Osteoblast (primary cell): ENCODE measurements around the gene JAZF1. TPM values are rescaled to one million over a fixed set of nuclear protein-coding genes. Genes with fewer than 3 reads are reported as not detected.
A peak's percentile ranks its signal among the peaks of the same experiment; 100 is the strongest.

ENCODE experiments used
- DNase-seq: peaks from one replicate; pipeline ENCODE4 v3.0.0; 2011; ENCODE audit warnings: low spot score, mixed read lengths; ENCODE audit not compliant: insufficient read length; ENCODE audit errors: missing footprints
- H2AFZ ChIP-seq: 2 replicates; pipeline ENCODE4 v1.6.0; 2011; ENCODE audit warnings: mild to moderate bottlenecking, low read length
- H3K27ac ChIP-seq: 2 replicates; pipeline ENCODE4 v1.5.1; 2011; ENCODE audit warnings: mild to moderate bottlenecking, low read depth, low read length, moderate library complexity
- H3K27me3 ChIP-seq: 2 replicates; pipeline ENCODE4 v1.6.0; 2012; ENCODE audit warnings: mild to moderate bottlenecking, control low read depth, inconsistent platforms, low read length, moderate library complexity; ENCODE audit not compliant: insufficient read depth
- H3K36me3 ChIP-seq: 2 replicates; pipeline ENCODE4 v1.5.1; 2011; ENCODE audit warnings: mild to moderate bottlenecking, low read length, control low read depth, moderate library complexity; ENCODE audit not compliant: insufficient read depth
- H3K4me1 ChIP-seq: 2 replicates; pipeline ENCODE4 v1.5.1; 2011; ENCODE audit warnings: mild to moderate bottlenecking, low read length, control low read depth, moderate library complexity; ENCODE audit not compliant: insufficient read depth
- H3K4me2 ChIP-seq: 2 replicates; pipeline ENCODE4 v1.6.0; 2011; ENCODE audit warnings: mild to moderate bottlenecking, low read length; ENCODE audit not compliant: insufficient read depth
- H3K4me3 ChIP-seq: fragments of 200-600 bp; sonication (generic); 3 replicates; pipeline ENCODE4 v1.5.1; 2012; ENCODE audit warnings: mild to moderate bottlenecking, low read length, inconsistent platforms; ENCODE audit not compliant: insufficient read depth
- H3K79me2 ChIP-seq: 2 replicates; pipeline ENCODE4 v1.6.0; 2012; ENCODE audit warnings: mild to moderate bottlenecking, low read length, control low read depth, inconsistent platforms; ENCODE audit not compliant: insufficient read depth
- H3K9me3 ChIP-seq: 2 replicates; pipeline ENCODE4 v1.5.1; 2011; ENCODE audit warnings: low read depth, low read length, control low read depth
- H4K20me1 ChIP-seq: 2 replicates; pipeline ENCODE4 v1.6.0; 2012; ENCODE audit warnings: mild to moderate bottlenecking, low read length, control low read depth; ENCODE audit not compliant: insufficient read depth
- CTCF ChIP-seq: IDR thresholded peaks from 2 replicates; pipeline ENCODE4 v1.5.1; 2011; ENCODE audit warnings: mild to moderate bottlenecking, low read depth, low read length, moderate library complexity; ENCODE audit errors: extremely low read depth
- total RNA-seq: library from RNA; depleted of rRNA; stranded (reverse); fragments of >200 nt; gene quantifications from 2 replicates; pipeline ENCODE4 v1.2.3, GENCODE V29; 2012

The JAZF1 gene
- total RNA-seq, 1 donor, result 15.9 TPM

GRCh38 chr7:28125431-28126409 lies 54.9 kb downstream of the JAZF1 start:
- H3K4me3 ChIP-seq, result no peak overlapping the region
- H3K4me2 ChIP-seq, result no peak overlapping the region
- H3K9me3 ChIP-seq, result no peaks in the 10 kb centered on the region
- H3K4me1 ChIP-seq, result peaks cover 17% of the 10 kb centered on the region
- no peaks in the 10 kb centered on the region for H3K36me3 ChIP-seq
- peaks cover 23% of the 10 kb centered on the region for H4K20me1 ChIP-seq
- H3K79me2 ChIP-seq, result peaks cover 29% of the 10 kb centered on the region
- DNase-seq, result no peak
- H2AFZ ChIP-seq, result no peak overlapping the region
- TF ChIP-seq CTCF, result no peak
- H3K27me3 ChIP-seq, result no peaks in the 10 kb centered on the region
- H3K27ac ChIP-seq, result peak overlapping the region; percentile 7

GRCh38 chr7:28124413-28124812 lies 56.2 kb downstream of the JAZF1 start:
- no peaks in the 10 kb centered on the region for H3K9me3 ChIP-seq
- H4K20me1 ChIP-seq, result peaks cover 23% of the 10 kb centered on the region
- no peak overlapping the region for H3K4me3 ChIP-seq
- H3K4me1 ChIP-seq, result peaks cover 11% of the 10 kb centered on the region
- H3K79me2 ChIP-seq, result peaks cover 30% of the 10 kb centered on the region
- TF ChIP-seq CTCF, result no peak
- no peak overlapping the region for H3K4me2 ChIP-seq
- H2AFZ ChIP-seq, result no peak overlapping the region
- no peak overlapping the region for H3K27ac ChIP-seq
- no peak for DNase-seq
- no peaks in the 10 kb centered on the region for H3K27me3 ChIP-seq
- H3K36me3 ChIP-seq, result no peaks in the 10 kb centered on the region

- H3K79me2 ChIP-seq, result peaks cover 33% of the 10 kb centered on the region
- no peak for TF ChIP-seq CTCF
- no peaks in the 10 kb centered on the region for H3K27me3 ChIP-seq
- peaks cover 28% of the 10 kb centered on the region for H4K20me1 ChIP-seq
- no peak for DNase-seq
- H3K4me2 ChIP-seq, result no peak overlapping the region
- no peaks in the 10 kb centered on the region for H3K9me3 ChIP-seq
- no peak overlapping the region for H2AFZ ChIP-seq
- no peak overlapping the region for H3K27ac ChIP-seq
- peaks cover 8% of the 10 kb centered on the region for H3K4me1 ChIP-seq
- H3K36me3 ChIP-seq, result no peaks in the 10 kb centered on the region
- H3K4me3 ChIP-seq, result no peak overlapping the region
These were observed 56.8 kb downstream of the JAZF1 start for GRCh38 chr7:28123752-28124151.

GRCh38 chr7:28121496-28121895 lies 59.1 kb downstream of the JAZF1 start:
- H3K4me3 ChIP-seq, result no peak overlapping the region
- peaks cover 8% of the 10 kb centered on the region for H3K4me1 ChIP-seq
- H3K4me2 ChIP-seq, result no peak overlapping the region
- H3K27ac ChIP-seq, result no peak overlapping the region
- no peaks in the 10 kb centered on the region for H3K27me3 ChIP-seq
- no peaks in the 10 kb centered on the region for H3K9me3 ChIP-seq
- peaks cover 31% of the 10 kb centered on the region for H3K79me2 ChIP-seq
- peaks cover 29% of the 10 kb centered on the region for H4K20me1 ChIP-seq
- H3K36me3 ChIP-seq, result no peaks in the 10 kb centered on the region
- no peak for TF ChIP-seq CTCF
- H2AFZ ChIP-seq, result no peak overlapping the region
- no peak for DNase-seq
